22Rv1 (cell line): Measurements from ENCODE around the gene ANKRD13C.

Experiments
- ZFX ChIP-seq: fragments of 450-650 bp; IDR thresholded peaks from 2 replicates; pipeline ENCODE4 v1.6.1; 2017; ENCODE audit warnings: antibody characterized with exemption, borderline replicate concordance
- TF ChIP-seq, protein P1 (sequence below): fragments of 450-650 bp; IDR thresholded peaks from 2 replicates; pipeline ENCODE4 v1.5.1; 2017; ENCODE audit warnings: mild to moderate bottlenecking

DNA sequence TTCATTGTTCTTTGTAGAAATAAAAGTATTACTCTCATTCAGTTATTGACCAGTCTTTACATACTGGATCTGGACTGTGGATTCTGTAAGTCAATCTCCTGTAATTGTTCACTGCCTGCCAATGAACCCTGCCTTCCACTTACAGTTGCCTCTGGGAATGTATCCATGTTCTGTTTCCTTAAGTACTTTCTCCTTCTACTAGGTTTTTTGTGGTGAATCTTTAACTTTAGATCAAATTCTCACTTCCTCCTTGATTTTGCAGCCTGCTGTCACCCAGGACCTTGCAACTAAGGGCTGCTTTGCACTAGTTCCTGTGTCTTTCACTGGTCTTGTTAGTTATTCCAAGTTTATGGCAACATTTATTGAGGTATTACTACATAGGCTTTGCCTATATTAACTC lies 28.2 kb upstream of the ANKRD13C start:
- TF ChIP-seq, protein P1, sequence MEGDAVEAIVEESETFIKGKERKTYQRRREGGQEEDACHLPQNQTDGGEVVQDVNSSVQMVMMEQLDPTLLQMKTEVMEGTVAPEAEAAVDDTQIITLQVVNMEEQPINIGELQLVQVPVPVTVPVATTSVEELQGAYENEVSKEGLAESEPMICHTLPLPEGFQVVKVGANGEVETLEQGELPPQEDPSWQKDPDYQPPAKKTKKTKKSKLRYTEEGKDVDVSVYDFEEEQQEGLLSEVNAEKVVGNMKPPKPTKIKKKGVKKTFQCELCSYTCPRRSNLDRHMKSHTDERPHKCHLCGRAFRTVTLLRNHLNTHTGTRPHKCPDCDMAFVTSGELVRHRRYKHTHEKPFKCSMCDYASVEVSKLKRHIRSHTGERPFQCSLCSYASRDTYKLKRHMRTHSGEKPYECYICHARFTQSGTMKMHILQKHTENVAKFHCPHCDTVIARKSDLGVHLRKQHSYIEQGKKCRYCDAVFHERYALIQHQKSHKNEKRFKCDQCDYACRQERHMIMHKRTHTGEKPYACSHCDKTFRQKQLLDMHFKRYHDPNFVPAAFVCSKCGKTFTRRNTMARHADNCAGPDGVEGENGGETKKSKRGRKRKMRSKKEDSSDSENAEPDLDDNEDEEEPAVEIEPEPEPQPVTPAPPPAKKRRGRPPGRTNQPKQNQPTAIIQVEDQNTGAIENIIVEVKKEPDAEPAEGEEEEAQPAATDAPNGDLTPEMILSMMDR, result no peak
- no peak for TF ChIP-seq ZFX
